Posterior cingulate gyrus (tissue), 11 donors: ENCODE results near the gene SMC4.

Source experiments
- DNase-seq, 10 donors: peaks; one replicate each; pipeline versions ENCODE4 v3.0.0 to v3.0.0-alpha.2; 2020 to 2021; ENCODE audit warnings: mixed read lengths in 3 of 10
- intact Hi-C: fragments of 100-400 bp; cut with DNase I; formaldehyde crosslinking; loops from one replicate; pipeline ENCODE4 v1.15.1; 2023

The SMC4 gene

GRCh38 chr3:160393346-160394008 is 6.0 kb upstream of the SMC4 start:
- intact Hi-C loops = no loop called here
- DNase-seq = no peak

GRCh38 chr3:160394009-160394392 is 5.4 kb upstream of the SMC4 start:
- no peak for DNase-seq
- intact Hi-C loops = no loop called here

- DNase-seq = no peak
- intact Hi-C loops = loop anchor here (5.0 kb wide), 1 partner anchor 92 kb away; no protein-coding TSS in a partner anchor
These were observed 4.2 kb upstream of the SMC4 start for GRCh38 chr3:160395297-160395696.

- no peak for DNase-seq
- intact Hi-C loops = loop anchor here (2.0 to 5.0 kb wide), 2 partner anchors 89 to 166 kb away; partner anchors contain the start of gene KPNA4
These were observed 678 bp upstream of the SMC4 start for GRCh38 chr3:160398820-160399124.

- DNase-seq = peak in 7 of 10 donors; percentile 2 to 85 (median 16)
- intact Hi-C loops = no loop called here
These were observed 716 bp downstream of the SMC4 start for GRCh38 chr3:160400030-160400701.

- intact Hi-C loops = no loop called here
These were observed 1.3 kb downstream of the SMC4 start for GRCh38 chr3:160400702-160401150.

GRCh38 chr3:160401291-160402095 is 2.0 kb downstream of the SMC4 start:
- DNase-seq = no peak
- intact Hi-C loops = no loop called here

More at GRCh38 chr3:160400702-160401150, 1.3 kb downstream of the SMC4 start:
- DNase-seq = peak in 4 of 10 donors; percentile 12 to 80 (median 68)

GRCh38 chr3:160402221-160403027 is 3.0 kb downstream of the SMC4 start:
- no peak for DNase-seq
- intact Hi-C loops = no loop called here

GRCh38 chr3:160403028-160403545 is 3.6 kb downstream of the SMC4 start:
- DNase-seq = no peak
- intact Hi-C loops = no loop called here

GRCh38 chr3:160403796-160404470 is 4.5 kb downstream of the SMC4 start:
- DNase-seq = no peak
- intact Hi-C loops = no loop called here

- no peak for DNase-seq
- intact Hi-C loops = loop anchor here (5.0 kb wide), 2 partner anchors 77 to 248 kb away; no protein-coding TSS in a partner anchor
These were observed 10.6 kb downstream of the SMC4 start for GRCh38 chr3:160409812-160410610.

GRCh38 chr3:160412477-160412876 is 13.0 kb downstream of the SMC4 start:
- intact Hi-C loops = loop anchor here (5.0 kb wide), 2 partner anchors 75 to 250 kb away; no protein-coding TSS in a partner anchor
- DNase-seq = no peak

- intact Hi-C loops = loop anchor here (1.0 to 5.0 kb wide), 3 partner anchors 74 to 381 kb away; no protein-coding TSS in a partner anchor
- peak in 7 of 10 donors; percentile 35 to 89 (median 67) for DNase-seq
These were observed 14.3 kb downstream of the SMC4 start for GRCh38 chr3:160413613-160414248.

- intact Hi-C loops = no loop called here
- DNase-seq = no peak
These were observed 17.9 kb downstream of the SMC4 start for GRCh38 chr3:160417311-160417710.

GRCh38 chr3:160427832-160428424 is 28.5 kb downstream of the SMC4 start:
- intact Hi-C loops = no loop called here
- peak in 1 of 10 donors; percentile 56 for DNase-seq

GRCh38 chr3:160434071-160434470 is 34.6 kb downstream of the SMC4 start:
- no peak for DNase-seq
- intact Hi-C loops = no loop called here

- no peak for DNase-seq
- intact Hi-C loops = no loop called here
These were observed 35.6 kb downstream of the SMC4 start for GRCh38 chr3:160435095-160435494.

- no peak for DNase-seq
- intact Hi-C loops = no loop called here
These were observed 36.3 kb downstream of the SMC4 start for GRCh38 chr3:160435747-160436146.
